ENCODE data around the gene RBM39. TPM values are rescaled to one million over a fixed set of nuclear protein-coding genes. Genes with fewer than 3 reads are reported as not detected.
A peak's percentile ranks its signal among the peaks of the same experiment; 100 is the strongest.
"Not testable (repeated sequence)": the region's sequence is repeated elsewhere in the genome, so short reads cannot be mapped to it uniquely, and the experiment has no call there.

Gene RBM39
- total RNA-seq, 2 experiments from 2014 or later, result 317 to 321 TPM

DNA sequence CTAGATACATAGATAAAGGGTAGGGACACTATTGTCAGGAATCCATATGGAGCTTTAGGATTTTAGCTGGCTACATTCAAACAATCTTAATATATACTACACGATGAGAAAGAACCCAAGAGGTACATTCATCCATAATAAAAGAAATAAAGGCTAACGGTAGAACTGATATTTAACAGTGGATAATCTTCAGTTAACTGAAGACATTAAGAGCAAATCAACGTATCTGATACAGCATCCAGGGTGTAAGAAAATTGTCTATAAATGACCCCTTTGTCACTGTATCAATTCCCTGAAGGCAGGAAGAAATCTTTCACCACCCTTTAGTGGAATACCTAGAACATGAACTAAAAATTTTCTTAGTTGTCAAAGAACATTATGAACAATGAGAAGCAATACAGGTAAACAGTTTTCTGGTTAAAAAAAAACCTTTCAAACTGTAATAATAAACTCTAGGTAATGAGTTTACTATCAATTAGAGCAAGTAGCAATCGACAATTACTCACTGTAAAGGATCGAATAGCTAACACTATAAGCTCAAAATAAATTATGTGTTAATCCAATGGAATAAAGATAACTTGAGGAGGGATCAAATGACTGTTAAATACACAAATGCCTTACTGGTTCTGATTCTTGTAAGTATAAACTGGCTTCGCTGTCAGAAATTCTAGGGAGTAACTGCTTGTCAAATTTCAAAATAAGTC lies 31.0 kb downstream of the RBM39 start:
- peak overlapping the region; percentile 44 for H3K4me3 Mint-ChIP-seq
- ATAC-seq (no peak), DNase-seq (no peak)
- TF ChIP-seq CTCF (IDR thresholded peaks at IDR 0.05), result no peak
- no peaks in the 10 kb centered on the region for H3K9me3 Mint-ChIP-seq
- no peaks in the 10 kb centered on the region for H3K27me3 Mint-ChIP-seq
- POLR2A ChIA-PET, result interaction anchor here (1.2 to 36.9 kb wide), 5 partner anchors 5 to 132 kb away, joined by 3 to 1214 read pairs (median 10); partner anchors contain the start of genes CPNE1, NFS1, RBM12 and RBM39
- H3K27ac Mint-ChIP-seq, result peak overlapping the region; percentile 90
- H3K4me1 Mint-ChIP-seq (ENCODE audit: low read depth), result peaks cover 61% of the 10 kb centered on the region
- H3K36me3 Mint-ChIP-seq (ENCODE audit: low read depth), result peaks cover 73% of the 10 kb centered on the region
- intact Hi-C loops (cut with micrococcal nuclease), result no loop called here
- CTCF ChIA-PET, result interaction anchor here (1.2 to 1.8 kb wide), 4 partner anchors 9 to 110 kb away, joined by 3 to 6 read pairs (median 5); partner anchors contain the start of gene RBM39

DNA sequence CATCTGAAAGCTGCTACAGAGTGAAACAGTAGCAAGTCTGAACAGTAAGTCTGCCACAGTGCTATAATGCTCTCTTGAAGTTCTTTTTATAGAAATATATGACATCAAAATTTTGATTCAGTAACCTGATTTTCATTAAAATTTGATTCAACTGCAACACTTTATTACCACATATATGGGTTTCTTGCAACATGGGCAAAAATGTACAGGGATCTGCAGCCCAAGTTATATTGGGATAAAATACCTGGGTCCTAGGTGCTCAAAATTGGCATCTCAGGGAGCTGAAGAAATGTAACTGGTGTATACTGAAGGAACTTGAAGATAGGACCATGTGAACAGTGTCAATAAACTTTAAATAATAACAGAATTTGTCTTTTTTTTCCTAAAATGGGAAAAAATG lies 32.0 kb downstream of the RBM39 start:
- TF ChIP-seq CTCF (IDR thresholded peaks at IDR 0.05), result no peak
- H3K9me3 Mint-ChIP-seq, result no peaks in the 10 kb centered on the region
- peaks cover 74% of the 10 kb centered on the region for H3K36me3 Mint-ChIP-seq (ENCODE audit: low read depth)
- peak overlapping the region; percentile 90 for H3K27ac Mint-ChIP-seq
- CTCF ChIA-PET, result interaction anchor here (1.5 kb wide), 1 partner anchor 11 kb away, joined by 5 read pairs; the partner anchor contains the start of genes NFS1 and ROMO1
- POLR2A ChIA-PET, result interaction anchor here (1.0 to 36.9 kb wide), 5 partner anchors 6 to 106 kb away, joined by 3 to 1214 read pairs (median 10); partner anchors contain the start of genes CPNE1, NFS1, RBM12 and RBM39
- no peak overlapping the region for H3K4me3 Mint-ChIP-seq
- intact Hi-C loops (cut with micrococcal nuclease), result no loop called here
- peaks cover 53% of the 10 kb centered on the region for H3K4me1 Mint-ChIP-seq (ENCODE audit: low read depth)
- ATAC-seq (no peak), DNase-seq (no peak)
- no peaks in the 10 kb centered on the region for H3K27me3 Mint-ChIP-seq

GRCh38 chr20:35709259-35709658 lies 32.8 kb downstream of the RBM39 start:
- CTCF ChIA-PET, result interaction anchor here (1.5 kb wide), 1 partner anchor 10 kb away, joined by 5 read pairs; the partner anchor contains the start of genes NFS1 and ROMO1
- H3K27ac Mint-ChIP-seq, result peak overlapping the region; percentile 66
- H3K36me3 Mint-ChIP-seq (ENCODE audit: low read depth), result peaks cover 79% of the 10 kb centered on the region
- ATAC-seq (no peak), DNase-seq (no peak)
- no peaks in the 10 kb centered on the region for H3K27me3 Mint-ChIP-seq
- no peak overlapping the region for H3K4me3 Mint-ChIP-seq
- intact Hi-C loops (cut with micrococcal nuclease), result no loop called here
- H3K4me1 Mint-ChIP-seq (ENCODE audit: low read depth), result peaks cover 50% of the 10 kb centered on the region
- H3K9me3 Mint-ChIP-seq, result no peaks in the 10 kb centered on the region
- no peak for TF ChIP-seq CTCF (IDR thresholded peaks at IDR 0.05)
- POLR2A ChIA-PET, result interaction anchor here (1.0 to 36.9 kb wide), 3 partner anchors 6 to 251 kb away, joined by 3 to 1214 read pairs (median 1214); partner anchors contain the start of genes NFS1, RBM39 and ROMO1

- ChIA-PET CTCF (interaction anchor here (1.3 kb wide), 1 partner anchor 89 kb away, joined by 3 read pairs; no protein-coding TSS in a partner anchor), POLR2A (interaction anchor here (0.7 to 36.9 kb wide), 5 partner anchors 7 to 250 kb away, joined by 3 to 1214 read pairs (median 3); partner anchors contain the start of genes NFS1, RBM39 and ROMO1)
- H3K9me3 Mint-ChIP-seq, result no peaks in the 10 kb centered on the region
- no peaks in the 10 kb centered on the region for H3K27me3 Mint-ChIP-seq
- ATAC-seq (no peak), DNase-seq (no peak)
- TF ChIP-seq CTCF (IDR thresholded peaks at IDR 0.05), result no peak
- H3K4me1 Mint-ChIP-seq (ENCODE audit: low read depth), result peaks cover 45% of the 10 kb centered on the region
- H3K4me3 Mint-ChIP-seq, result no peak overlapping the region
- intact Hi-C loops (cut with micrococcal nuclease), result no loop called here
- H3K27ac Mint-ChIP-seq, result peak overlapping the region; percentile 59
- H3K36me3 Mint-ChIP-seq (ENCODE audit: low read depth), result peaks cover 79% of the 10 kb centered on the region
Observed at GRCh38 chr20:35708502-35708901, 33.6 kb downstream of the RBM39 start.

GRCh38 chr20:35706591-35707529 lies 35.2 kb downstream of the RBM39 start:
- intact Hi-C loops (cut with micrococcal nuclease); ATAC-seq; H3K9me3 Mint-ChIP-seq; H3K4me3 Mint-ChIP-seq; DNase-seq; H3K27me3 Mint-ChIP-seq: not testable (repeated sequence)
- CTCF ChIA-PET, result interaction anchor here (1.0 to 1.3 kb wide), 4 partner anchors 8 to 88 kb away, joined by 3 to 4 read pairs (median 3); partner anchors contain the start of genes NFS1 and ROMO1
- POLR2A ChIA-PET, result interaction anchor here (35.7 kb wide), 1 partner anchor 20 kb away, joined by 1214 read pairs; the partner anchor contains the start of gene RBM39
- Mint-ChIP-seq H3K4me1 (ENCODE audit: low read depth) (peaks cover 39% of the 10 kb centered on the region), H3K36me3 (ENCODE audit: low read depth) (peaks cover 82% of the 10 kb centered on the region), H3K27ac (peak overlapping the region; percentile 46)

DNA sequence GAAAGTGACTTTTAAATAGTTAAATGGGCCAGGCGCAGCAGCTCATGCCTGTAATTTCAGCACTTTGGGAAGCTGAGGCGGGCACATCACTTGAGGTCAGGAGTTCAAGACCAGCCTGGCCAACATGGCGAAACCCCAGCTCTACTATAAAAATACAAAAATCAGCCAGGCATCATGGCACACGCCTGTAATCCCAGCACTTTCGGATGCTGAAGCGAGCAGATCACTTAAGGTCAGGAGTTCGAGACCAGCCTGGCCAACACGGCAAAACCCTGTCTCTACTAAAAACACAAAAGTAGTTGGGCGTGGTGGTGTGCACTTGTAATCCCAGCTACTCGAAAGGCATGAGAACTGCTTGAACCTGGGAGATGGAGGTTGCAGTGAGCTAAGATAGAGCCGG lies 36.2 kb downstream of the RBM39 start:
- H3K27ac Mint-ChIP-seq; H3K4me3 Mint-ChIP-seq; H3K27me3 Mint-ChIP-seq; intact Hi-C loops (cut with micrococcal nuclease); ATAC-seq; DNase-seq; H3K9me3 Mint-ChIP-seq: not testable (repeated sequence)
- POLR2A ChIA-PET, result interaction anchor here (1.3 to 35.7 kb wide), 3 partner anchors 21 to 90 kb away, joined by 3 to 1214 read pairs (median 6); partner anchors contain the start of genes CPNE1, RBM12, RBM39 and SPAG4
- H3K36me3 Mint-ChIP-seq (ENCODE audit: low read depth), result peaks cover 77% of the 10 kb centered on the region
- CTCF ChIA-PET, result interaction anchor here (1.3 kb wide), 1 partner anchor 87 kb away, joined by 3 read pairs; no protein-coding TSS in a partner anchor
- peaks cover 33% of the 10 kb centered on the region for H3K4me1 Mint-ChIP-seq (ENCODE audit: low read depth)

All from activated CD8-positive, alpha-beta T cell treated with anti-CD3 and anti-CD28 coated beads for 36 hours (primary cell).